Suprapubic skin (tissue), 4 donors: Measurements from ENCODE around the gene PRSS21.

ENCODE experiments used
- EP300 ChIP-seq: sonication (generic); formaldehyde crosslinking; IDR thresholded peaks from one replicate; pipeline ENCODE4 v1.6.1; 2017; ENCODE audit warnings: antibody characterized with exemption
- POLR2A ChIP-seq, 2 donors: fragments of 450-650 bp; IDR thresholded peaks; one replicate each; pipeline ENCODE4 v1.6.1; 2017; ENCODE audit warnings: antibody characterized with exemption in 2 of 2, mild to moderate bottlenecking in 2 of 2, moderate library complexity in 2 of 2
- POLR2AphosphoS5 ChIP-seq, 3 donors: sonication (generic); formaldehyde crosslinking; IDR thresholded peaks; one replicate each; pipeline ENCODE4 v1.6.1; 2017; ENCODE audit warnings: antibody characterized with exemption in 3 of 3
- TF ChIP-seq, protein P1 (sequence below), 2 donors: fragments of 200-600 bp in 1 of 2; fragments of 450-650 bp in 1 of 2; sonication (generic) in 1 of 2; IDR thresholded peaks; one replicate each; pipeline ENCODE4 v1.5.1; 2016 to 2019; ENCODE audit warnings: antibody characterized with exemption in 2 of 2, mild to moderate bottlenecking in 1 of 2, moderate library complexity in 1 of 2

DNA sequence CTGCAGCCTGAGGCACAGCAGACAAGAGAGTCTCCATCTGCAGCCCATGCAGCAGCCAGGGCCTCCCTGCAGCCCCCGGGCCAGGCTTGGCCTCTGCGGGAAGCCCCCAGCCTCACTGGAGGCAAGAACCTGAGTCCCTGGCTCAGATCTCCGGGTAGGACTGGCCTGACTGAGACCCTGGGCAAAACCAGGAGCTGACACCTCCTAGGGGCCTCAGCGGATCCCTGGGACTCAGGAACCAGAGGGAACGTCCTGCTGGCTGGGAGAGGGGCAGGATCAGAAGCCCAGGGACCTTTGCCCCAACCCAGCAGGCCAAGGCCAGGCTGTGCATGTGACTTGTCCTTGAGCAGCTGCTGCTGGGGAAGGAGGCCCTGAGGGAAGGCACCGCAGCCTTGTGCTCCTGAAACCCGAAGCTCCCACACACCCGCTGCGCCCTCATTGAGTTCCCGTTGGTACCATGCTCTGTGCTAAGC is 1.7 kb upstream of the PRSS21 start:
- TF ChIP-seq POLR2AphosphoS5 (IDR thresholded peaks at IDR 0.05), result no peak
- TF ChIP-seq POLR2A (IDR thresholded peaks at IDR 0.05), result no peak
- TF ChIP-seq, protein P1, sequence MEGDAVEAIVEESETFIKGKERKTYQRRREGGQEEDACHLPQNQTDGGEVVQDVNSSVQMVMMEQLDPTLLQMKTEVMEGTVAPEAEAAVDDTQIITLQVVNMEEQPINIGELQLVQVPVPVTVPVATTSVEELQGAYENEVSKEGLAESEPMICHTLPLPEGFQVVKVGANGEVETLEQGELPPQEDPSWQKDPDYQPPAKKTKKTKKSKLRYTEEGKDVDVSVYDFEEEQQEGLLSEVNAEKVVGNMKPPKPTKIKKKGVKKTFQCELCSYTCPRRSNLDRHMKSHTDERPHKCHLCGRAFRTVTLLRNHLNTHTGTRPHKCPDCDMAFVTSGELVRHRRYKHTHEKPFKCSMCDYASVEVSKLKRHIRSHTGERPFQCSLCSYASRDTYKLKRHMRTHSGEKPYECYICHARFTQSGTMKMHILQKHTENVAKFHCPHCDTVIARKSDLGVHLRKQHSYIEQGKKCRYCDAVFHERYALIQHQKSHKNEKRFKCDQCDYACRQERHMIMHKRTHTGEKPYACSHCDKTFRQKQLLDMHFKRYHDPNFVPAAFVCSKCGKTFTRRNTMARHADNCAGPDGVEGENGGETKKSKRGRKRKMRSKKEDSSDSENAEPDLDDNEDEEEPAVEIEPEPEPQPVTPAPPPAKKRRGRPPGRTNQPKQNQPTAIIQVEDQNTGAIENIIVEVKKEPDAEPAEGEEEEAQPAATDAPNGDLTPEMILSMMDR (IDR thresholded peaks at IDR 0.05), result no peak
- TF ChIP-seq EP300, result no peak
